Measurements from ENCODE around the gene U2AF1L4. TPM values are rescaled to one million over a fixed set of nuclear protein-coding genes. Genes with fewer than 3 reads are reported as not detected.

The U2AF1L4 gene
- total and polyA plus RNA-seq, 2 donors (not counting 1 experiment from before 2014, with no cell fraction given) = 62.1 to 89.7 TPM

GRCh38 chr19:35723671-35724070 lies 21.5 kb downstream of the U2AF1L4 start:
- DNase-seq (no peak), ATAC-seq (ENCODE audit: low read depth) (no peak)
- Mint-ChIP-seq H3K27ac (no peak overlapping the region), H3K9me3 (ENCODE audit: insufficient read depth) (no peaks in the 10 kb centered on the region), H3K27me3 (no peaks in the 10 kb centered on the region), H3K4me3 (no peak overlapping the region), H3K4me1 (peaks cover 17% of the 10 kb centered on the region)
- ChIA-PET POLR2A (no interaction called here), CTCF (interaction anchor here (0.6 kb wide), 1 partner anchor 160 kb away, joined by 3 read pairs; no protein-coding TSS in a partner anchor)
- H3K4me3 ChIP-seq (ENCODE audit: control extremely low read depth in 1 of 5, extremely low read depth in 1 of 5, insufficient read depth in 1 of 5, low read depth in 2 of 5, low read length in 4 of 5) = no peak overlapping the region
- H3K9me3 ChIP-seq (ENCODE audit: control extremely low read depth in 1 of 3, control insufficient read depth in 2 of 3, insufficient read depth in 1 of 3, low read length in 2 of 3) = no peaks in the 10 kb centered on the region
- H3K36me3 ChIP-seq (replicated peaks in 1 of 2; ENCODE audit: control extremely low read depth in 1 of 2, control insufficient read depth in 1 of 2, extremely low read depth in 1 of 2, insufficient read depth in 2 of 2, low read length in 1 of 2) = peaks cover 2 to 83% of the 10 kb centered on the region in 2 experiments
- H3K27ac ChIP-seq (ENCODE audit: low read length in 2 of 2) = no peak overlapping the region
- no peak overlapping the region for H3K4me2 ChIP-seq (replicated peaks; ENCODE audit: low read depth, low read length, poor library complexity, severe bottlenecking)
- H3K4me1 ChIP-seq (ENCODE audit: control insufficient read depth in 2 of 2, insufficient read depth in 2 of 2, low read length in 2 of 2) = peaks cover 7 to 11% of the 10 kb centered on the region in 2 donors
- peaks cover 85% of the 10 kb centered on the region for H3K79me2 ChIP-seq (ENCODE audit: control insufficient read depth, insufficient read depth, low read length)
- no peak overlapping the region for H2AFZ ChIP-seq (ENCODE audit: insufficient read depth, low read depth, low read length, poor library complexity, severe bottlenecking)
- no peak for TF ChIP-seq CTCF (IDR thresholded peaks at IDR 0.05)
- TF ChIP-seq EZH2 (IDR thresholded peaks at IDR 0.05; ENCODE audit: borderline replicate concordance, insufficient read depth, low read depth, low read length, poor library complexity, severe bottlenecking) = no peak
- intact Hi-C loops (cut with micrococcal nuclease) = no loop called here
- H3K9ac ChIP-seq (ENCODE audit: low read length) = no peak overlapping the region
- 98% methylated on average over 24 of the region's 24 CpGs for WGBS (ENCODE audit: insufficient coverage)
- no peaks in the 10 kb centered on the region for H3K27me3 ChIP-seq (replicated peaks in 1 of 4; ENCODE audit: control extremely low read depth in 1 of 4, control insufficient read depth in 3 of 4, insufficient read depth in 4 of 4, low read length in 3 of 4)
- H4K20me1 ChIP-seq (ENCODE audit: control insufficient read depth, insufficient read depth, low read length, poor library complexity, severe bottlenecking) = peaks cover 72% of the 10 kb centered on the region

GRCh38 chr19:35722897-35723296 lies 22.3 kb downstream of the U2AF1L4 start:
- Histone ChIP-seq H2AFZ (ENCODE audit: insufficient read depth, low read depth, low read length, poor library complexity, severe bottlenecking) (no peak overlapping the region), H4K20me1 (ENCODE audit: control insufficient read depth, insufficient read depth, low read length, poor library complexity, severe bottlenecking) (peaks cover 70% of the 10 kb centered on the region), H3K27me3 (replicated peaks in 1 of 4; ENCODE audit: control extremely low read depth in 1 of 4, control insufficient read depth in 3 of 4, insufficient read depth in 4 of 4, low read length in 3 of 4) (no peaks in the 10 kb centered on the region), H3K4me2 (replicated peaks; ENCODE audit: low read depth, low read length, poor library complexity, severe bottlenecking) (no peak overlapping the region), H3K4me1 (ENCODE audit: control insufficient read depth in 2 of 2, insufficient read depth in 2 of 2, low read length in 2 of 2) (peaks cover 8 to 15% of the 10 kb centered on the region in 2 donors), H3K36me3 (replicated peaks in 1 of 2; ENCODE audit: control extremely low read depth in 1 of 2, control insufficient read depth in 1 of 2, extremely low read depth in 1 of 2, insufficient read depth in 2 of 2, low read length in 1 of 2) (peaks cover 2 to 75% of the 10 kb centered on the region in 2 experiments), H3K79me2 (ENCODE audit: control insufficient read depth, insufficient read depth, low read length) (peaks cover 85% of the 10 kb centered on the region), H3K4me3 (ENCODE audit: control extremely low read depth in 1 of 5, extremely low read depth in 1 of 5, insufficient read depth in 1 of 5, low read depth in 2 of 5, low read length in 4 of 5) (no peak overlapping the region), H3K9me3 (ENCODE audit: control extremely low read depth in 1 of 3, control insufficient read depth in 2 of 3, insufficient read depth in 1 of 3, low read length in 2 of 3) (no peaks in the 10 kb centered on the region), H3K9ac (ENCODE audit: low read length) (no peak overlapping the region), H3K27ac (ENCODE audit: low read length in 2 of 2) (no peak overlapping the region)
- 99% methylated on average over 15 of the region's 16 CpGs for WGBS (ENCODE audit: insufficient coverage)
- ATAC-seq (ENCODE audit: low read depth) = no peak
- H3K27ac Mint-ChIP-seq = no peak overlapping the region
- TF ChIP-seq CTCF (IDR thresholded peaks at IDR 0.05) (no peak), EZH2 (IDR thresholded peaks at IDR 0.05; ENCODE audit: borderline replicate concordance, insufficient read depth, low read depth, low read length, poor library complexity, severe bottlenecking) (no peak)
- intact Hi-C loops (cut with micrococcal nuclease) = no loop called here
- DNase-seq = no peak
- peaks cover 19% of the 10 kb centered on the region for H3K4me1 Mint-ChIP-seq
- no peaks in the 10 kb centered on the region for H3K27me3 Mint-ChIP-seq
- no peaks in the 10 kb centered on the region for H3K9me3 Mint-ChIP-seq (ENCODE audit: insufficient read depth)
- ChIA-PET CTCF (no interaction called here), POLR2A (no interaction called here)
- H3K4me3 Mint-ChIP-seq = no peak overlapping the region
